Neural progenitor cell (in vitro differentiated cells): Measurements from ENCODE around the gene TCF7L1. TPM values are rescaled to one million over a fixed set of nuclear protein-coding genes. Genes with fewer than 3 reads are reported as not detected.
A peak's percentile ranks its signal among the peaks of the same experiment; 100 is the strongest.

Experiments used
- DNase-seq: peaks from one replicate; pipeline ENCODE4 v3.0.0-alpha.2; 2016; ENCODE audit warnings: low spot score
- H2AFZ ChIP-seq: fragments of 200-600 bp; sonication (generic); replicated peaks from 2 replicates; pipeline ENCODE4 v1.6.1; 2016; ENCODE audit warnings: antibody characterized with exemption
- H3F3A ChIP-seq: fragments of 200-600 bp; sonication (generic); 2 replicates; pipeline ENCODE4 v1.6.1; 2016; ENCODE audit warnings: antibody characterized with exemption, low read depth
- H3K27ac ChIP-seq: fragments of 200-600 bp; sonication (generic); 2 replicates; pipeline ENCODE4 v1.5.1; 2016; ENCODE audit warnings: mild to moderate bottlenecking
- H3K27me3 ChIP-seq: fragments of 200-600 bp; sonication (generic); 2 replicates; pipeline ENCODE4 v1.6.1; 2016; ENCODE audit warnings: mild to moderate bottlenecking, moderate library complexity
- H3K36me3 ChIP-seq: fragments of 200-600 bp; sonication (generic); 2 replicates; pipeline ENCODE4 v1.5.1; 2016
- H3K4me1 ChIP-seq: fragments of 200-600 bp; sonication (generic); 2 replicates; pipeline ENCODE4 v1.6.1; 2016; ENCODE audit warnings: mixed run types
- H3K4me2 ChIP-seq: fragments of 200-600 bp; sonication (generic); 2 replicates; pipeline ENCODE4 v1.6.1; 2016
- H3K4me3 ChIP-seq: fragments of 200-600 bp; sonication (generic); 2 replicates; pipeline ENCODE4 v1.5.1; 2016
- H3K79me2 ChIP-seq: fragments of 200-600 bp; sonication (generic); 2 replicates; pipeline ENCODE4 v1.6.1; 2016; ENCODE audit warnings: low read depth
- H3K9ac ChIP-seq: fragments of 200-600 bp; sonication (generic); 2 replicates; pipeline ENCODE4 v1.6.1; 2016
- H3K9me3 ChIP-seq: fragments of 200-600 bp; sonication (generic); 2 replicates; pipeline ENCODE4 v1.5.1; 2016; ENCODE audit warnings: low read depth
- H4K20me1 ChIP-seq: fragments of 200-600 bp; sonication (generic); 2 replicates; pipeline ENCODE4 v1.6.1; 2016; ENCODE audit warnings: low read depth
- H3K27ac Mint-ChIP-seq: 3 replicates; pipeline ENCODE4 v1.8.0; 2021; ENCODE audit warnings: mixed read lengths
- H3K27me3 Mint-ChIP-seq: 2 replicates; pipeline ENCODE4 v1.8.0; 2022; ENCODE audit warnings: low read depth, mild to moderate bottlenecking, inconsistent platforms, moderate library complexity, mixed read lengths; ENCODE audit not compliant: insufficient read depth
- H3K36me3 Mint-ChIP-seq: 3 replicates; pipeline ENCODE4 v1.8.0; 2021; ENCODE audit warnings: mixed read lengths
- H3K4me1 Mint-ChIP-seq: 3 replicates; pipeline ENCODE4 v1.8.0; 2021; ENCODE audit warnings: mixed read lengths
- H3K4me3 Mint-ChIP-seq: 3 replicates; pipeline ENCODE4 v1.8.0; 2021; ENCODE audit warnings: mild to moderate bottlenecking, moderate library complexity, mixed read lengths
- H3K9me3 Mint-ChIP-seq: 3 replicates; pipeline ENCODE4 v1.8.0; 2020; ENCODE audit warnings: mixed read lengths
- CTCF ChIP-seq: fragments of 200-600 bp; sonication (generic); IDR thresholded peaks from 2 replicates; pipeline ENCODE4 v1.5.1; 2017; ENCODE audit warnings: antibody characterized with exemption, mild to moderate bottlenecking
- EZH2 ChIP-seq: fragments of 200-600 bp; sonication (generic); IDR thresholded peaks from 2 replicates; pipeline ENCODE4 v1.6.1; 2017; ENCODE audit warnings: antibody characterized with exemption, mild to moderate bottlenecking, moderate library complexity
- EZH2phosphoT487 ChIP-seq: fragments of 200-600 bp; sonication (generic); IDR thresholded peaks from 2 replicates; pipeline ENCODE4 v1.6.1; 2017; ENCODE audit warnings: antibody characterized with exemption
- total RNA-seq: library from RNA; depleted of rRNA; stranded (reverse); fragments of >200 nt; gene quantifications from 2 replicates; pipeline ENCODE4 v1.2.3, GENCODE V29; 2015; ENCODE audit warnings: low replicate concordance

The TCF7L1 gene
- total RNA-seq, 1 donor from 2014 or later = 1.0 TPM

GRCh38 chr2:85216927-85217326 is 83.7 kb downstream of the TCF7L1 start:
- no peak overlapping the region for H3K27ac ChIP-seq
- no peaks in the 10 kb centered on the region for H3K79me2 ChIP-seq
- peaks cover 25% of the 10 kb centered on the region for H3F3A ChIP-seq
- Mint-ChIP-seq H3K27ac (no peak overlapping the region), H3K9me3 (peaks cover 3% of the 10 kb centered on the region), H3K27me3 (peaks cover 4% of the 10 kb centered on the region), H3K4me3 (no peak overlapping the region), H3K4me1 (peaks cover 47% of the 10 kb centered on the region), H3K36me3 (no peaks in the 10 kb centered on the region)
- H3K4me1 ChIP-seq = peaks cover 20% of the 10 kb centered on the region
- H3K27me3 ChIP-seq = peaks cover 49% of the 10 kb centered on the region
- no peaks in the 10 kb centered on the region for H3K36me3 ChIP-seq
- no peak overlapping the region for H3K9ac ChIP-seq
- H2AFZ ChIP-seq = no peak overlapping the region
- TF ChIP-seq EZH2 = no peak
- TF ChIP-seq EZH2phosphoT487 = no peak
- TF ChIP-seq CTCF = no peak
- no peak overlapping the region for H3K4me3 ChIP-seq
- peaks cover 52% of the 10 kb centered on the region for H4K20me1 ChIP-seq
- peak overlapping the region; percentile 62 for H3K4me2 ChIP-seq
- H3K9me3 ChIP-seq = no peaks in the 10 kb centered on the region
- no peak for DNase-seq

- no peak overlapping the region for H3K4me3 Mint-ChIP-seq
- H3K4me1 Mint-ChIP-seq = peaks cover 10% of the 10 kb centered on the region
- no peaks in the 10 kb centered on the region for H3K27me3 Mint-ChIP-seq
- H3K4me1 ChIP-seq = peaks cover 6% of the 10 kb centered on the region
- no peaks in the 10 kb centered on the region for H3K36me3 ChIP-seq
- H3K9ac ChIP-seq = no peak overlapping the region
- no peak overlapping the region for H3K4me2 ChIP-seq
- peaks cover 6% of the 10 kb centered on the region for H3F3A ChIP-seq
- H3K27me3 ChIP-seq = peaks cover 15% of the 10 kb centered on the region
- H3K27ac ChIP-seq = no peak overlapping the region
- H3K4me3 ChIP-seq = no peak overlapping the region
- H3K9me3 Mint-ChIP-seq = peaks cover 12% of the 10 kb centered on the region
- H3K36me3 Mint-ChIP-seq = peaks cover 4% of the 10 kb centered on the region
- no peak for DNase-seq
- no peaks in the 10 kb centered on the region for H3K9me3 ChIP-seq
- no peak overlapping the region for H3K27ac Mint-ChIP-seq
- TF ChIP-seq CTCF (no peak), EZH2phosphoT487 (no peak), EZH2 (no peak)
- H2AFZ ChIP-seq = no peak overlapping the region
- H4K20me1 ChIP-seq = peaks cover 13% of the 10 kb centered on the region
- peaks cover 5% of the 10 kb centered on the region for H3K79me2 ChIP-seq
Measured at GRCh38 chr2:85221067-85221691, 88.0 kb downstream of the TCF7L1 start.

- H3K4me1 Mint-ChIP-seq = no peaks in the 10 kb centered on the region
- Histone ChIP-seq H4K20me1 (peaks cover 8% of the 10 kb centered on the region), H2AFZ (no peak overlapping the region), H3K9me3 (no peaks in the 10 kb centered on the region), H3F3A (no peaks in the 10 kb centered on the region), H3K4me1 (peaks cover 8% of the 10 kb centered on the region), H3K4me3 (no peak overlapping the region), H3K27me3 (peaks cover under 1% of the 10 kb centered on the region), H3K27ac (no peak overlapping the region), H3K36me3 (no peaks in the 10 kb centered on the region), H3K79me2 (peaks cover 19% of the 10 kb centered on the region), H3K4me2 (no peak overlapping the region), H3K9ac (no peak overlapping the region)
- TF ChIP-seq CTCF (no peak), EZH2phosphoT487 (no peak), EZH2 (no peak)
- H3K4me3 Mint-ChIP-seq = no peak overlapping the region
- DNase-seq = no peak
- peaks cover 12% of the 10 kb centered on the region for H3K9me3 Mint-ChIP-seq
- no peak overlapping the region for H3K27ac Mint-ChIP-seq
- peaks cover 4% of the 10 kb centered on the region for H3K36me3 Mint-ChIP-seq
- no peaks in the 10 kb centered on the region for H3K27me3 Mint-ChIP-seq
Measured at GRCh38 chr2:85222792-85223191, 89.6 kb downstream of the TCF7L1 start.
